Stomach (tissue), 9 donors: ENCODE data around the gene SSTR4. TPM values are rescaled to one million over a fixed set of nuclear protein-coding genes. Genes with fewer than 3 reads are reported as not detected.

ENCODE experiments used
- DNase-seq, 2 donors: peaks; one replicate each; pipeline versions ENCODE4 v3.0.0 to v3.0.0-alpha.2; 2013 to 2019
- H3K27ac ChIP-seq, 5 donors: fragments of 200-600 bp in 4 of 5; sonication (generic) in 4 of 5; one replicate each; pipeline ENCODE4 v1.5.1; 2013 to 2019; ENCODE audit warnings: mild to moderate bottlenecking in 1 of 5, moderate library complexity in 1 of 5
- H3K27me3 ChIP-seq, 3 donors: fragments of 200-600 bp; sonication (generic); one replicate each; pipeline ENCODE4 v1.5.1; 2017 to 2019; ENCODE audit warnings: mixed run types in 1 of 3
- H3K36me3 ChIP-seq, 4 donors: fragments of 200-600 bp; sonication (generic); 1 replicate in 3 of 4; 2 replicates in 1 of 4; pipeline ENCODE4 v1.5.1; 2016 to 2019
- H3K4me1 ChIP-seq, 4 donors: fragments of 200-600 bp; sonication (generic); one replicate each; pipeline ENCODE4 v1.5.1; 2016 to 2019
- H3K4me3 ChIP-seq, 4 donors: fragments of 200-600 bp; sonication (generic) in 3 of 4; one replicate each; pipeline ENCODE4 v1.5.1; 2016 to 2019; ENCODE audit warnings: mild to moderate bottlenecking in 1 of 4
- H3K9me3 ChIP-seq, 4 donors: fragments of 200-600 bp; sonication (generic); one replicate each; pipeline ENCODE4 v1.5.1; 2016 to 2019
- CTCF ChIP-seq, 7 experiments: fragments of 450-650 bp in 4 of 7; fragments of 200-600 bp in 3 of 7; sonication (generic) in 3 of 7; IDR thresholded peaks; one replicate each; pipeline ENCODE4 v1.5.1; 2016 to 2019; ENCODE audit warnings: antibody characterized with exemption in 7 of 7, control low read depth in 2 of 7, mild to moderate bottlenecking in 1 of 7
- EP300 ChIP-seq: sonication (generic); formaldehyde crosslinking; IDR thresholded peaks from one replicate; pipeline ENCODE4 v1.6.1; 2017; ENCODE audit warnings: antibody characterized with exemption
- POLR2A ChIP-seq, 4 donors: fragments of 450-650 bp; IDR thresholded peaks; one replicate each; pipeline ENCODE4 v1.6.1; 2016; ENCODE audit warnings: antibody characterized with exemption in 4 of 4, control low read depth in 2 of 4, mild to moderate bottlenecking in 1 of 4, moderate library complexity in 1 of 4
- POLR2AphosphoS5 ChIP-seq, 3 donors: sonication (generic); formaldehyde crosslinking; IDR thresholded peaks; one replicate each; pipeline ENCODE4 v1.6.1; 2016; ENCODE audit warnings: antibody characterized with exemption in 3 of 3
- WGBS, 5 donors: extraction: QIAGEN DNeasy Blood & Tissue Kit in 3 of 5; methylation state at CpG; one replicate each; pipeline versions ENCODE4 v1.1.5 to v1.1.7; 2013 to 2018; 5-methylcytosine and 5-hydroxymethylcytosine counted together
- intact Hi-C: fragments of 100-400 bp; cut with DNase I; formaldehyde crosslinking; loops from one replicate; pipeline ENCODE4 v1.15.1; 2023; ENCODE audit warnings: low total_unique reads
- polyA plus RNA-seq, 3 donors: library from polyadenylated mRNA; stranded (reverse); fragments of 200-250 nt; gene quantifications; one replicate each; pipeline ENCODE4 v1.2.3, GENCODE V29; 2013
- total RNA-seq, 5 donors: library from RNA; depleted of rRNA; stranded (reverse); fragments of >200 nt; gene quantifications; one replicate each; pipeline versions ENCODE4 v1.1.0 to v1.2.3, GENCODE V29; 2014 to 2016
- donor health status: healthy with polysubstance abuse.
- donor health status: Bipolar disorder and iron deficiency.
- donor health status: healthy.

The SSTR4 gene
- total and polyA plus RNA-seq, 8 donors: not detected

- no peaks in the 10 kb centered on the region for H3K27me3 ChIP-seq
- H3K4me3 ChIP-seq: peak overlapping the region; percentile 26 to 42 (median 39)
- no peaks in the 10 kb centered on the region for H3K4me1 ChIP-seq
- TF ChIP-seq CTCF (IDR thresholded peaks at IDR 0.05) (no peak), POLR2A (IDR thresholded peaks at IDR 0.05) (no peak), POLR2AphosphoS5 (IDR thresholded peaks at IDR 0.05) (no peak), EP300 (no peak)
- H3K27ac ChIP-seq: peak overlapping the region; percentile 76 to 88 (median 84)
- 68 to 85% (median 84%) methylated on average over 13 to 23 of the region's 23 CpGs for WGBS, 5 donors
- no peak for DNase-seq
- H3K36me3 ChIP-seq: no peaks in the 10 kb centered on the region
- intact Hi-C loops: no loop called here
- no peaks in the 10 kb centered on the region for H3K9me3 ChIP-seq
Measured at GRCh38 chr20:23085436-23086055, 50.4 kb downstream of the SSTR4 start.

GRCh38 chr20:23086056-23086566 is 51.0 kb downstream of the SSTR4 start, which contains the start of gene CD93:
Gene CD93, minus strand, starts transcription at chr20:23086324. Its CDS starts 132 bp downstream, at chr20:23086192.
- H3K27ac ChIP-seq: peak within 1 kb of the TSS; percentile 76 to 88 (median 84)
- peak in 1 of 2 donors; percentile 69 for DNase-seq
- H3K27me3 ChIP-seq: no peaks in the 10 kb centered on the region
- H3K4me3 ChIP-seq: peak within 1 kb of the TSS; percentile 26 to 42 (median 39)
- WGBS, 5 donors: 58 to 69% (median 60%) methylated on average over 16 to 28 of the region's 28 CpGs
- no peaks in the 10 kb centered on the region for H3K9me3 ChIP-seq
- H3K4me1 ChIP-seq: no peaks in the 10 kb centered on the region
- H3K36me3 ChIP-seq: no peaks in the 10 kb centered on the region
- intact Hi-C loops: no loop called here
- TF ChIP-seq POLR2A (IDR thresholded peaks at IDR 0.05) (no peak), POLR2AphosphoS5 (IDR thresholded peaks at IDR 0.05) (peak in 2 of 3 donors; percentile 64 to 80)

- peak in 1 of 2 donors; percentile 47 for DNase-seq
- H3K27ac ChIP-seq: peak overlapping the region in 4 of 5 donors; percentile 78 to 88 (median 84)
- H3K4me3 ChIP-seq: no peak overlapping the region
- intact Hi-C loops: no loop called here
- H3K36me3 ChIP-seq: no peaks in the 10 kb centered on the region
- TF ChIP-seq POLR2A (IDR thresholded peaks at IDR 0.05) (no peak), POLR2AphosphoS5 (IDR thresholded peaks at IDR 0.05) (peak in 2 of 3 donors; percentile 10 to 26), EP300 (no peak)
- peaks cover 0 to 6% (median 3%) of the 10 kb centered on the region in 4 donors for H3K4me1 ChIP-seq
- 65 to 87% (median 78%) methylated on average over 13 to 14 of the region's 14 CpGs for WGBS, 5 donors
- H3K9me3 ChIP-seq: no peaks in the 10 kb centered on the region
- H3K27me3 ChIP-seq: no peaks in the 10 kb centered on the region
Measured at GRCh38 chr20:23086931-23087411, 51.9 kb downstream of the SSTR4 start.

GRCh38 chr20:23087587-23088251 is 52.6 kb downstream of the SSTR4 start:
- DNase-seq: no peak
- 70 to 83% (median 76%) methylated on average over 7 to 9 of the region's 9 CpGs for WGBS, 5 donors
- TF ChIP-seq POLR2AphosphoS5 (IDR thresholded peaks at IDR 0.05): no peak
- TF ChIP-seq POLR2A (IDR thresholded peaks at IDR 0.05): no peak
- TF ChIP-seq EP300: no peak
- TF ChIP-seq CTCF (IDR thresholded peaks at IDR 0.05): no peak
- Histone ChIP-seq H3K4me3 (no peak overlapping the region), H3K36me3 (no peaks in the 10 kb centered on the region), H3K4me1 (peaks cover 5 to 14% (median 9%) of the 10 kb centered on the region in 4 donors), H3K27ac (peak overlapping the region in 4 of 5 donors; percentile 78 to 88 (median 84)), H3K27me3 (no peaks in the 10 kb centered on the region), H3K9me3 (no peaks in the 10 kb centered on the region)
- intact Hi-C loops: no loop called here

Other genes starting within 250 kb of the SSTR4 start
- 10 to 100 TPM in 4 of 5 donors, 1 to 10 TPM in 1; 2.7 to 83.5 (median 37.5) TPM for gene THBD, start 14.4 kb downstream of the SSTR4 start, total RNA-seq
- gene THBD, start 14.4 kb downstream of the SSTR4 start, polyA plus RNA-seq: 10 to 100 TPM; 14.6 to 19.7 (median 18.2) TPM
- 10 to 100 TPM in 3 of 5 donors, 1 to 10 TPM in 2; 2.9 to 63.5 (median 13.8) TPM for gene CD93, start 51.0 kb downstream of the SSTR4 start, total RNA-seq
- 1 to 10 TPM; 3.4 to 5.3 (median 4.1) TPM for gene CD93, start 51.0 kb downstream of the SSTR4 start, polyA plus RNA-seq